WTC11 (cell line): ENCODE results near the gene BRMS1. TPM values are rescaled to one million over a fixed set of nuclear protein-coding genes. Genes with fewer than 3 reads are reported as not detected.

Experiments
- ATAC-seq: fragments of 200-7000 bp; cut with Tn5 transposase; 2 replicates; pipeline ENCODE4 v1.10.0; 2021; ENCODE audit warnings: mild to moderate bottlenecking, moderate library complexity
- CTCF ChIA-PET: fragments of 300-600 bp; sonication (Branson Sonifier 250); formaldehyde crosslinking; loops from one replicate; lab custom pipeline; 2021; ENCODE audit warnings: antibody characterized with exemption; lab: Charles Lee
- POLR2A ChIA-PET: fragments of 350-600 bp; sonication (Branson Sonifier 250); formaldehyde crosslinking; loops from one replicate; lab custom pipeline; 2021; ENCODE audit warnings: antibody characterized with exemption; lab: Charles Lee
- DNase-seq: peaks from one replicate; pipeline ENCODE4 v3.0.0; 2021; ENCODE audit warnings: low spot score
- H3K27ac Mint-ChIP-seq: 2 replicates; pipeline ENCODE4 v1.8.0; 2021; ENCODE audit warnings: mixed read lengths
- H3K27me3 Mint-ChIP-seq: 2 replicates; pipeline ENCODE4 v1.8.0; 2021; ENCODE audit warnings: low read depth, mild to moderate bottlenecking, moderate library complexity, mixed read lengths
- H3K36me3 Mint-ChIP-seq: 2 replicates; pipeline ENCODE4 v1.8.0; 2021; ENCODE audit warnings: mixed read lengths
- H3K4me1 Mint-ChIP-seq: 2 replicates; pipeline ENCODE4 v1.8.0; 2022; ENCODE audit warnings: mixed read lengths
- H3K4me3 Mint-ChIP-seq: 2 replicates; pipeline ENCODE4 v1.8.0; 2021; ENCODE audit warnings: mild to moderate bottlenecking, moderate library complexity, mixed read lengths
- H3K9me3 Mint-ChIP-seq: 2 replicates; pipeline ENCODE4 v1.8.0; 2021; ENCODE audit warnings: mixed read lengths
- AR ChIP-seq: fragments of 250-450 bp; sonication (Bioruptor Pico); IDR thresholded peaks from 2 replicates; pipeline ENCODE4 v1.9.0; 2021; ENCODE audit warnings: mild to moderate bottlenecking
- ARID4B ChIP-seq: sonication (generic); formaldehyde crosslinking; IDR thresholded peaks from 2 replicates; pipeline ENCODE4 v1.8.0; 2023; ENCODE audit warnings: missing genetic modification reagents, mild to moderate bottlenecking, borderline replicate concordance
- CTCF ChIP-seq: fragments of 200-600 bp; IDR thresholded peaks from 2 replicates; pipeline ENCODE4 v1.8.0; 2022; ENCODE audit warnings: antibody characterized with exemption
- ELF4 ChIP-seq: sonication (generic); formaldehyde crosslinking; IDR thresholded peaks from 2 replicates; pipeline ENCODE4 v1.8.1; 2022; ENCODE audit warnings: low read depth, mild to moderate bottlenecking, moderate library complexity, missing genetic modification reagents
- FOXP1 ChIP-seq: sonication (generic); formaldehyde crosslinking; IDR thresholded peaks from 2 replicates; pipeline ENCODE4 v1.8.0; 2022; ENCODE audit warnings: missing genetic modification reagents, mild to moderate bottlenecking, moderate library complexity, borderline replicate concordance
- GRHL2 ChIP-seq: fragments of 250-450 bp; sonication (Bioruptor Pico); IDR thresholded peaks from 2 replicates; pipeline ENCODE4 v1.8.0; 2022; ENCODE audit warnings: mild to moderate bottlenecking, moderate library complexity; ENCODE audit not compliant: insufficient replicate concordance, severe bottlenecking
- NR2C2 ChIP-seq: sonication (generic); formaldehyde crosslinking; IDR thresholded peaks from 2 replicates; pipeline ENCODE4 v1.8.0; 2022; ENCODE audit warnings: mild to moderate bottlenecking, missing genetic modification reagents
- SP1 ChIP-seq: sonication (generic); formaldehyde crosslinking; conservative IDR thresholded peaks from 2 replicates; pipeline ENCODE4 v1.8.1; 2022; ENCODE audit warnings: missing genetic modification reagents
- USF2 ChIP-seq: sonication (generic); formaldehyde crosslinking; IDR thresholded peaks from 2 replicates; pipeline ENCODE4 v1.8.1; 2023; ENCODE audit warnings: mild to moderate bottlenecking, missing genetic modification reagents, moderate library complexity
- ZNF219 ChIP-seq: sonication (generic); formaldehyde crosslinking; IDR thresholded peaks from 2 replicates; pipeline ENCODE4 v1.8.0; 2023; ENCODE audit warnings: missing genetic modification reagents, mild to moderate bottlenecking, borderline replicate concordance
- ZNF263 ChIP-seq: sonication (generic); formaldehyde crosslinking; IDR thresholded peaks from 2 replicates; pipeline ENCODE4 v1.8.1; 2022; ENCODE audit warnings: low read depth, mild to moderate bottlenecking, moderate library complexity, missing genetic modification reagents
- ZNF416 ChIP-seq: fragments of 250-450 bp; sonication (Bioruptor Pico); IDR thresholded peaks from 2 replicates; pipeline ENCODE4 v1.9.0; 2021; ENCODE audit warnings: mild to moderate bottlenecking, inconsistent platforms
- ZNF671 ChIP-seq: fragments of 250-450 bp; sonication (Bioruptor Pico); IDR thresholded peaks from 2 replicates; pipeline ENCODE4 v1.8.0; 2021; ENCODE audit warnings: mild to moderate bottlenecking
- ZSCAN18 ChIP-seq: fragments of 250-450 bp; sonication (Bioruptor Pico); IDR thresholded peaks from 2 replicates; pipeline ENCODE4 v2.1.2; 2022; ENCODE audit warnings: mild to moderate bottlenecking, moderate library complexity
- total RNA-seq: library from RNA; stranded (reverse); gene quantifications from 3 replicates; pipeline ENCODE4 v1.2.3, GENCODE V29; 2021

BRMS1 gene
- total RNA-seq, 1 experiment from 2014 or later: 44.5 TPM

- TF ChIP-seq ARID4B (CRISPR knock-in tag) (no peak), ZNF416 (CRISPR knock-in tag) (no peak), GRHL2 (CRISPR knock-in tag) (no peak), ELF4 (CRISPR knock-in tag) (no peak)
Observed at GRCh38 chr11:66363187-66363601, 18.3 kb upstream of the BRMS1 start (continued).

- POLR2A ChIA-PET: no interaction called here
- ATAC-seq: no peak
- no peak overlapping the region for H3K4me3 Mint-ChIP-seq
- TF ChIP-seq SP1 (no peak), ZNF671 (0 out of 2 replicates have a peak, but pooled peaks have one; percentile 61), FOXP1 (CRISPR knock-in tag) (0 out of 2 replicates have a peak, but pooled peaks have one; percentile 58)
- TF ChIP-seq, all 79 proteins: peak for 2
- H3K27me3 Mint-ChIP-seq: no peaks in the 10 kb centered on the region
- H3K27ac Mint-ChIP-seq: peak overlapping the region; percentile 17; the same call in 1 of the 2 replicates
- DNase-seq: no peak
- CTCF ChIA-PET: interaction anchor here (0.6 to 4.5 kb wide), 11 partner anchors 10 to 80 kb away, joined by 3 to 38 read pairs (median 9); partner anchors contain the start of genes BRMS1, CD248 and SLC29A2
- H3K9me3 Mint-ChIP-seq: no peaks in the 10 kb centered on the region
- H3K4me1 Mint-ChIP-seq: peaks cover 5% of the 10 kb centered on the region
- H3K36me3 Mint-ChIP-seq: peaks cover 27% of the 10 kb centered on the region
Observed at GRCh38 chr11:66362481-66363147, 17.7 kb upstream of the BRMS1 start.

GRCh38 chr11:66361502-66361941 is 16.6 kb upstream of the BRMS1 start:
- no peak for ATAC-seq
- Mint-ChIP-seq H3K9me3 (no peaks in the 10 kb centered on the region), H3K36me3 (peaks cover 18% of the 10 kb centered on the region), H3K4me1 (peaks cover 5% of the 10 kb centered on the region), H3K27ac (peak overlapping the region; percentile 44), H3K4me3 (no peak overlapping the region), H3K27me3 (no peaks in the 10 kb centered on the region)
- POLR2A ChIA-PET: no interaction called here
- CTCF ChIA-PET: interaction anchor here (0.9 to 4.5 kb wide), 7 partner anchors 9 to 105 kb away, joined by 3 to 38 read pairs (median 7); partner anchors contain the start of genes BRMS1 and PELI3
- no peak for DNase-seq
- TF ChIP-seq AR (CRISPR knock-in tag) (0 out of 2 replicates have a peak, but pooled peaks have one; percentile 42), NR2C2 (CRISPR knock-in tag) (no peak)

- Mint-ChIP-seq H3K4me3 (no peak overlapping the region), H3K27ac (peak overlapping the region; percentile 57; the same call in 1 of the 2 replicates), H3K4me1 (peaks cover 5% of the 10 kb centered on the region), H3K36me3 (peaks cover 16% of the 10 kb centered on the region), H3K9me3 (no peaks in the 10 kb centered on the region), H3K27me3 (no peaks in the 10 kb centered on the region)
- CTCF ChIA-PET: interaction anchor here (0.6 to 2.3 kb wide), 10 partner anchors 10 to 106 kb away, joined by 3 to 12 read pairs (median 4); partner anchors contain the start of genes B4GAT1, PELI3, SLC29A2 and YIF1A
- no peak for ATAC-seq
- no peak for DNase-seq
- POLR2A ChIA-PET: interaction anchor here (0.7 to 1.0 kb wide), 2 partner anchors 48 to 71 kb away, joined by 4 to 7 read pairs; no protein-coding TSS in a partner anchor
- no peak for TF ChIP-seq USF2 (CRISPR knock-in tag)
- TF ChIP-seq ZNF671: 0 out of 2 replicates have a peak, but pooled peaks have one; percentile 16
- TF ChIP-seq ZNF263 (CRISPR knock-in tag): no peak
- TF ChIP-seq ZNF219: no peak
- TF ChIP-seq ZSCAN18 (CRISPR knock-in tag): no peak
- no peak for TF ChIP-seq CTCF
Observed at GRCh38 chr11:66360406-66361073, 15.6 kb upstream of the BRMS1 start.
